Breast epithelium (tissue), 3 donors: Measurements from ENCODE around the gene YTHDF1.

ENCODE experiments used
- POLR2AphosphoS5 ChIP-seq, 3 donors: sonication (generic); formaldehyde crosslinking; IDR thresholded peaks; one replicate each; pipeline ENCODE4 v1.6.1; 2017; ENCODE audit warnings: antibody characterized with exemption in 3 of 3
- TF ChIP-seq, protein P1 (sequence below), 3 donors: fragments of 450-650 bp; IDR thresholded peaks; one replicate each; pipeline ENCODE4 v1.5.1; 2016 to 2017; ENCODE audit warnings: antibody characterized with exemption in 3 of 3, mild to moderate bottlenecking in 3 of 3, moderate library complexity in 3 of 3

DNA sequence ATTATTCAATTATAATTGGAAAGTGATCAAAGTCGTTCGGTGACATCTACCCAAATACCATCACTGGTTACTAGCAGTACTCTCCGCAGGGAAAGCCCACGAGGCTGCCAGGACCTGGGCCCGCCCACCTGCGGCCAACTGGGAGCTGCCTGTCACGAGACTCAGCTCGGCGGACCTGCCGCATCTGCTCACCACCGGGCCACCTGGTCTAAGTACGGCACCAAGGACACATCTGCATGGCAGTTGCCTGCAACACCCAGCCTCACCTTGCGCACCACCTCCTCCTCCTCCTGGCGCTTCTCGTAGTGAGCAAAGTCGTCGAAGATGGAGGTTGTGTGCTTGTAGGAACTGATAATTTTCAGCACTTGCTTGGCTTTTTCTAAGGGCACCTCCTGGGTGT lies 13.9 kb downstream of the YTHDF1 start:
- TF ChIP-seq, protein P1, sequence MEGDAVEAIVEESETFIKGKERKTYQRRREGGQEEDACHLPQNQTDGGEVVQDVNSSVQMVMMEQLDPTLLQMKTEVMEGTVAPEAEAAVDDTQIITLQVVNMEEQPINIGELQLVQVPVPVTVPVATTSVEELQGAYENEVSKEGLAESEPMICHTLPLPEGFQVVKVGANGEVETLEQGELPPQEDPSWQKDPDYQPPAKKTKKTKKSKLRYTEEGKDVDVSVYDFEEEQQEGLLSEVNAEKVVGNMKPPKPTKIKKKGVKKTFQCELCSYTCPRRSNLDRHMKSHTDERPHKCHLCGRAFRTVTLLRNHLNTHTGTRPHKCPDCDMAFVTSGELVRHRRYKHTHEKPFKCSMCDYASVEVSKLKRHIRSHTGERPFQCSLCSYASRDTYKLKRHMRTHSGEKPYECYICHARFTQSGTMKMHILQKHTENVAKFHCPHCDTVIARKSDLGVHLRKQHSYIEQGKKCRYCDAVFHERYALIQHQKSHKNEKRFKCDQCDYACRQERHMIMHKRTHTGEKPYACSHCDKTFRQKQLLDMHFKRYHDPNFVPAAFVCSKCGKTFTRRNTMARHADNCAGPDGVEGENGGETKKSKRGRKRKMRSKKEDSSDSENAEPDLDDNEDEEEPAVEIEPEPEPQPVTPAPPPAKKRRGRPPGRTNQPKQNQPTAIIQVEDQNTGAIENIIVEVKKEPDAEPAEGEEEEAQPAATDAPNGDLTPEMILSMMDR (IDR thresholded peaks at IDR 0.05), result no peak
- no peak for TF ChIP-seq POLR2AphosphoS5 (IDR thresholded peaks at IDR 0.05)
